Hematopoietic multipotent progenitor cell (in vitro differentiated cells): ENCODE data around the gene MID1. TPM values are rescaled to one million over a fixed set of nuclear protein-coding genes. Genes with fewer than 3 reads are reported as not detected.

Source experiments
- DNase-seq, 3 donors: peaks; one replicate each; pipeline ENCODE4 v3.0.0-alpha.2; 2011 to 2015; ENCODE audit warnings: low read depth in 2 of 3, low spot score in 2 of 3
- total RNA-seq: library from RNA; depleted of rRNA; stranded (reverse); fragments of >200 nt; gene quantifications from one replicate; pipeline ENCODE4 v1.2.3, GENCODE V29; 2012

MID1 gene
- total RNA-seq, 1 donor = 0.54 TPM

DNA sequence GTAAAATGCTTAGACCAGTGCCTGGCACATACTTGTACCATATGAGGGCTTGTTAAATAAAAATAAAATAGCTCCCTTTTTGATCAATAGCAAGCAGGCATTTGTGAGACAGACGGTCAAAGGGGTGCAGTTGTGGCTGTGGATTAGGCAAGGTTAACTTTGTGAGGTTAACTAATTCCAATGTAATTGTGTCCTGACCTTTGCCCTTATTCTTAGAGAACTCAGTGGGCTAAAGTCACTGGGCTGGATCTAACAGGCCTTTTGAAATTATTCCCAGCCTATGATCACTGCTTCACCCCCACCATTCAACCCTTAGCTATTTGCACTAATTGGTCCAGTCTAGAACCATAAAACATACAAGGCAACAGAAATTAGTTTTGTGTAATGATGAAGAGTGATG is 166.4 kb downstream of the MID1 start:
- no peak for DNase-seq

DNA sequence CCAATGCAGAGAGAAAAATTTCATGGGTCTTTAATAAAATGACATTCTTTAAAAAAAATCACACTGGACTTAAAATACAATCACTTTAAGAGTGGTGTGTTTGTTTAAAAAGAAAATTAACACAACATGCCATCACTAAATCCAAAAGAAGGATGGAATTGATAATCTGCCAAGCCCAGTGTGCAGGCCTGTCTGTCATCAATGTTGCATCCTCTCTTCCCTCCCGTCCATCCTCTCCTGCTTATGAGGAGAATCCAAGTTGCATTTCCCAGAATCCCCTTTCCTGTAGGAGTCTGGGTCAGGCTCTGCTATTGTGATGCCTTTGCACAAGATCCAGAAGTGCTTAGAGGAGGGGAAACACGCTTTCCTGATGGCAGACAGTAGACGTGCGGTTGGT is 169.4 kb downstream of the MID1 start:
- no peak for DNase-seq

DNA sequence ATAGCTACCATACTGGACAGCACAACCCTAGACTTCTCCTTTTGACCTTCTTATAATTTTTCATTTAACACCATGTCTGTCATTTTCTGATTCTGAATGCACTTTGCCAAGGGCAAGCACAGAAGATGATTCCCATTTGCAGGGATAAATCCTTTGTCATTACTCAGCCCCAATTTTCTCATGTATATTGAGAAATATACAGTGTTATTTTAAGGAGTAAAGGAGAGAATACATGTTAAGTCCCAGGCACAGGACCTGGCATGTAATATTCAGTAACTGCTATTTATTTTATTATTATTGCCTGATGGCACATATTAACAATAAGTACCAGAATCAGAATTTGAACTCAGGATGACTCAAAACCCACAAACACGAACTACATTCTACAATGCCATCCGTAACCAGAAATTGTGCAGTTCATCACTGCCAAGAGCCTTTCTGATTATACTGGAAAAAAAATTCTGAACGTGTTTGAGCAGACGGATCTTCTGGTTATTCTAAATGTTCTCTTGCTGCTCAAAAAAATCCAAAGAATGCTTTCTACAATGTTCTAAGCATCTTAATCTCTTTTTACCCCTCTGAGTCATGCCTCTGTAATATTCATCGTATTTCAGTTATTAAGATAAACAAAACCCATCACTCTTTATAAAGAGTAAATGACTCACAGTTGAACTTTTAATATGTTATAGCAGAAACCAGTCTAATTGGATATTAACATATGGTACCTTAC is 170.0 kb downstream of the MID1 start:
- no peak for DNase-seq

DNA sequence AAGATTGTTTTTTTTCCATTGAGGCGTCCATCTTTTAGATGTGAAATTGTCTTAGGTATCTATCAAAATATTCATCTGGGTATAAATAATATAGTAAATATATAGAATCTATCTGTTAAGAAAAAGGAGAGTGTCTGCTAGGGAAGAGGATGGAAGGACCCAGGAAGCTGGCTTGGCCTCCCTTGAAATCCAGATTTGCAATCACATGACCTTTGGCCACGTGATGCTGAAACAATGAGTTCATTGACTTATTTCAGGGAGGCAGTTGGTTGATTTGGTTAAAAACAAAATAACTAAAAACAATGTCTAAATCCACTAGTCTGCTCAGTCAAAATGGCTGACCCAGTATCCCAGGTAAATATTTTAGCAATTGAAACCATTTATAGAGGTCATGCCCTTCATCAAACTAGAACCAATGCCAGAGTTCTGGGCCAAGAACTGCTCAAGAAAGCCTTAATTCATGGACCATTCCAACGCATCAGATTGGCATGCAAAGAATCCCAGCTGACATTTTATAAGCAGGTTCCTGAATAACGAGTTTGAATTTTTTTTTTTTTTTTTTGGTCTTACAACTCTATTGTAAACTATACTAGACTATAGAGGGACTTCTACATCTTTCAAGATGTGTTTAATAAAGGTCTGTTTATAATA is 172.7 kb downstream of the MID1 start:
- DNase-seq = no peak

DNA sequence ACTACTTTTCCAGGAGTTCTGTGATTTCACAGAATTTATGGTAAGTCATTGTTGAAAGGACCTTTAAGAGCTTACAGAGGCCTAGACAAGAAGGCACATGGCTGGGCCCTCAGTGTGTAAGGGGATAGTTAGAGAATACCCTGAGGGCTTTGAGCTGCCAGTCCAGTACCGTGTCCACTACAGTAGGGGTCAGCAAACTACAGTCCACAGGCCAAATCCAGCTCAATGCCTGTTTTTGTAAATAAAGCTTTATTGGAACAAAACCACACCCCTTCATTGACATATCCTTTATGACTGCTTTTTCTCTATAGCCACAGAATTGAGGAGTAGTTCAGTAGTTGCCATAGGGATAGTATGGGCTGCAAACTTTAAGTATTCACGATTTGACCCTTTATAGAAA is 176.2 kb downstream of the MID1 start:
- no peak for DNase-seq

DNA sequence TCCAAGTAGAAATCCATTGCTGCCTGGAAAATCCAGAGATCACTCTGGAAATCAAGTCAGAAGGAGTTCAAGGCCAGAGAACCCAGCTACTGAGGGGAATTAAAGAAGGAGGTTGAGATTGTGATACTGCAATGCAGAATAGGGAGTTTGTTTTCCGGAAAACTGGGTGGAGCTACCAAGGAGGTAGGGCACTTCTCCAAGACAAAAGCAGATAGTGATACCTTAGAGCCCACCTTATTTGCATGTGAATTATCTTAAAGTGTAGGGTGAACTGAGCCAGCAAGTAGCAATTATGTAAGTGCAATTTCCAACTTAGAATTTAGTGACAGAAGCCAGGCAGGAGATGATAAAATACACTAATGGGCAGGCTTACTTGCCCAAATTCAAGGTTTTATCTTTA is 178.9 kb downstream of the MID1 start:
- DNase-seq = no peak

DNA sequence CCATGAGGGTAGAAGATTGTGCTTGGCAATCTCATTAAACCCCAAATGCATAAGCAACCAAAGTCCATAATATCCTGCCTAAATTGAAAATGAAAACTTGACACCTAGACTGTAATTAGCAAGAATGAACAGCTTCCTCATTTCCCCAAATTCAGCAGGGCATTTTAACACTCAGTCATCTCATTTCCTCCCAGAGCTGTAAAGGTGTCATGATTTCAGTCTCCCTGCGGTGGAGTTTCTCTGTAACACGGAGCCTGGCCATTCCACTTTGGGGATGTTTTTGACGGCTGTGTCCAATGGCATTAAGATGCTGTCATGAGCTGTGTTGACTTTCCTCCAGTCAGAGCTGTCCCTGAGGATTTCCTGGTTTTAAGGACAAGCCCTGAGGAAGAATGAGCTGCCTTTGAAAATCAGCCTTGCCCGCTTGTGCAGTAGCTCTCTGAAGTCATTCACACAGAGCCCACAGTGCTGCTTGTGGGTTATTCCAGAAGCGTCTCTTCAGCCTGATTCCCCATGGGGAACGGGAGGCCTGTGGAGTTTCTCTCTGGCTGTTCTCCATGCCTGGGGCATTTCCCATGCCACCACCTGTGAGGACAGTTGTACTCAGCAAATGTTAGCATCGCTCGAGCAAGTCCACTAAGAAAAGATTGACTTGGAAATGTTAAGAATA is 187.0 kb downstream of the MID1 start:
- peak in 1 of 3 donors; percentile 0 for DNase-seq

DNA sequence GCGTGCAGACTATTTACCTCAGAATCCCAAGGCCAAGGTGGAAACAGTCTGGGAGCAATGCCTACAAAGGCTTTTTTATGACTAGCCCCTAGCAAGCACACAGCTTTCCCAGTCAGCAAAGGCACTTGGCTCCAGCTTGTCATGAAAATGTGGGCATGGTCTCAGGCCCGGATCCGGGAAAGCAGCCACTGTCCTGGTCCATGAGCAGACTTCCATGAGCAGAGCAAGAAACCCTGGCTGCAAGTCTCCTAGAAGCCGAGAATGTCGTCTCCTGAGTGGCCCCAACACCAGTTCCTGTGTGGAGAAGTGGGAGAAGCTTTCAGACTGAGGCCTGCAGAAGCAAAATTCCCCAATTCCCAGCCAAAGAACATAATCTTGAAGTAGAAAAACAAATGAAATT is 190.5 kb downstream of the MID1 start:
- no peak for DNase-seq

DNA sequence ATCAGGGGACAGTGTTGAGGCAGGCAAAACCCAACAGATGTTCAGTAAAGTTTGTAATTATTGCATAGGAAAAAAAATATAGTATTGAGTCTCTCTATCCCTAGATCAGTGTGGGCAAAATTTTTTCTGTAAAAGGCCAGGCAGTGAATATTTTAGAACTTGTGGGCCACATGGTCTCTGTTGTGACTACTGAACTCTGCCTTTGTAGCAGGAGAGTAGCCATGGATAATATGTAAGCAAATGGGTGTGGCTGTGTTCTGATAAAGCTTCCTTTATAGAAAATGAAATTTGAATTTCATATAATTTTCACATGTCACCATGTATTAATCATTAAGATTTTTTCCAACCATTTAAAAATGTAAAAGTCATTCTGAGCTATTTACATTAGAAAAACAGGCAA is 193.1 kb downstream of the MID1 start:
- DNase-seq = no peak

DNA sequence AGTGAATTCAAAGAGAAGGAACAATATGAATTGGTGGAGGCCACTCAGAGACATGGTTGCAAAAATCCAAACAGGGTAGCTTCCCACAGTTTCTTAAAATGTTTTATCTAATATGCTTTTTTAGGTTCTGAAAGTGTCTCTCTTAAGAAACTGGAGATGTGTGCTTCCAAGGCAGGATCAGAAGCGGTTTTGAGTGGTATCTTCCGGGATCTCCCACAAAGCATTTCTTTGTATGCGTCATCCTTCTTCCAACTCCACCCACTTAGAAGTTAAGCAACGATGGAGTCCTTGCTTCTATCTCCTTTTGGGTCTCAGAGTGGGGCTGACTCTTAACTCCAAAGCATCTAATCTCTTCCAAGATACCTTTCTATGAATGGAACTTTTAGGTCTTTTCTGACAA is 196.7 kb downstream of the MID1 start:
- DNase-seq = no peak

DNA sequence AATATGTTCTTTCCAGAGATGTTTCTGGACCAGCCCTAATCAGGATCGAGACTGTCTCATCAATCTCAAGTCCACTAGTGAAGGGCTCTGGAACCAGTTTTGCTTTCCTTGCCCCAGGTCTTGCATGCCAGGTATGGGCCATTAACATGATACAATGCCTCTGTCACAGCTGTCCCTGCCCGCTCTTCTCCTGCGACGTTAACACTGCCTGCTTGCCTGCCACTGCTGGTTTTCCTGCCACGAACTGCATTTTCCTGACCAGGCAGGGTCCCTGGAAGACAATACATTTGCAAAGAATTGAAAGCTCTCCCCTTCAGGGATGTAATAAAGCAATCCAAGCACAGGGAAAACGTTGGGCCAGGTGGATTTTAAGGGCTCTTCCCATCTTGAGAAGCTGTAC is 200.3 kb downstream of the MID1 start:
- no peak for DNase-seq

DNA sequence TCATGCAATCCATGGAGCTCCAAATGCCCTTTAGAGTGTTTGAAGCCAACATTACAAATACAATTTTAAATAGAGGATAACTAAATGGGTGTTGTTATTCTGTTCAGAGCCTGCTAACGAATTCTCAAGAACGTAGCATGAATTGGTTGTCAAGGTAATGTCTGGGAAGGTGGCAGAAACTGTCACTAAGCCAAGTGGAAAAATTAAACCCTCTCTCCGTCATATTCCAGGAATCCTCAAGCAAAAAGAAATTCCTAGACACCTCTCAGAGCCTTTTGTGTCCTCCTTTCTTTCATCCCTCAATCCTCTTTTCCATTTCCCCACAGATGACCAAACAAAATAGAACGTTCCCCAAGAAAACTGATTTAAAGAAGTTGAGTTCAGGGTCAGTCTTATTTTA is 204.0 kb downstream of the MID1 start:
- DNase-seq = no peak

DNA sequence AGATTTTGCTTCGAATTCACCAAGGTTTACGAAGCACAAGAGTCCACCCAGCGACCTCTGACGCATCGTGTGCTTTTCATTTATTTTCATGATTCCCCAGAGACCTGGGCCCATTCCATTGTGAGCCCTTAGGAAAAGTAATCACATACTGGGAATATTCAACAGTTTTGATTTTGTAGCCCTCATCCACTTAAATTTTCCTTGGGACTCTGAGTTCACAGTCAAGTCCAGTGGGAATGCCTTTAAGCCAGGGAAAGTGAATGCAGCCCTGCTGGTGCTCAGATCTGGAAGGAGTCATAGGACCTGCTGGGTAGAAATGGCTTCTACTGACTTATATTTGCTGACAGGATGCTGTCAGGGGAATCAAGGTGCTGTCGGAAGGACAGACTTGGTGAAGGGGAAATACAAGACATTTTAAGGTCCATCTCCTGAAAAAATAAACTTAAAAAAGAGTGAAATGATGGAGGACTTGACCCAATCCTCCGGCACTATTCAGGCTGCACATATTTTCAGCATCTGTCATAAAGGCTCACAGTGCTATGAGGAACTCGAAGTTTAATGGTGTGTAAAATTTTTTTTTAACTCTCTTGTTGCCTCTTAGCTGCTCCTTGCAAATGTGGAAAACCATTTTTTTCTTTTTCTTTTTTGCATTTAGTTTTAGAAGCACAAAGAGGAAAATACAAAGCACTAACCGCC is 204.9 kb downstream of the MID1 start:
- DNase-seq = no peak

DNA sequence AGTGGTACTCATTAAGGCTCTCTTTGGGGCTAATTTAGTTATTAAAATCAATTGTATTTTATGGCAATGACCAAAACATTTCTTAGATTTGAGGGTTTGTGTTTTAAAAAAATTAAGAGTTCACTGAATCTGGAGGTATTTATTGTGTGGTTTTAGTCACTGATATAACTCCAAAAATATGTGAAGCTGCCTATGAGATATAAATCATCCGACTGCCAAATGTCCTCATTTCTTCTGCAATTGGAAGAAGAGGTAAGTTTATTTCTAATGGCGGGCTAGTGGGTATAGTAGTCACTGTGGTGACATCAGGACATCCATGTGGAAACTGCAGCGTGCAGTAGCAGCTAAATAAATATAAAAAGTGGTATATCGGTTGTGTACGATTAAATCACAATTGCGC is 205.5 kb downstream of the MID1 start:
- no peak for DNase-seq

DNA sequence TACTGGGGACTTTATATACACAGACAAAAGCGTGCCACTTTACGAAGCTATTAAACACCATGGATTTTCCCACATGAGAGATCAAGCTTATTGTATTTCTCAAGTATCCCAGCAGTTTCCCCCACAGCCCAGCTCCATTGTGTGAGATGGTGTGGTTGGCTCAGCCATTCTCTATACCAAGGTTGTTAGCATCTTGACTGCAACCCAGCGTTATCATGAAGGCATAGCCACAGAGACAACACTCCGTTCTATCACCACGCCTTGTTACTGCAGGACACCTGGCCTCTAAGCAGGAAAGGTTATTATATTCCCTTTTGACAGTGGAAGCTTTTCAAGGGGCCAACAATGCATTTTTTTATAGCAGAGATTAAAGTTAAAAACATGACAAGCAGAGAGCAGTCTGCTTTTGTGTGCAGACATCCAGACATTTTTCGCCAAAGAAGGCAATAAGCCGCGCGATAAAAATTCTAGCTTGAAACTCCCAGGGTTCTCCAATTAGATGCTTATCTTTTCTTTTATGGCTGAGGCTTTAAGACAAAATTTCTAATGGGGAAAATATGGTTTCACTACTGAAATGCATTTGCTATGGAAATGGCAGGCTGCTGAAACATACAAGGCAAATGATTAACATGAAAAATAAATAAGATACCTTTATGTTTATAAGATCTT is 206.1 kb downstream of the MID1 start:
- no peak for DNase-seq

DNA sequence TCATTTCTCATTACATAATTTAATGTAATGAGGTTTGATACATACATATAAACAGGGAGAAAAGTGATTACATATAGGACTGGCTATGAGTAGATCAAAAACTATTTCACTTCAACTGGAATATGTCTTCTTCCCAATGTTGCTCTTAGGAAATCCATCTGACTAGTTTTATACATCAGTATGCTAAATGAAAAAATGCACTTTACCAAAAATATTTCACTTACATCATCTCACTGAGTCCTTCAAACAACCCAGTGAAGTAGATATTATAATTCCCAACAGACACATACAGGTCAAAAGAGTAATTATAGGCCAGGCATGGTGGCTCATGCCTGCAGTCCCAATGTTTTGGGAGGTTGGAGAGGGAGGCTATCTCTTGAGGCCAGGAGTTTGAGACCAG is 215.9 kb downstream of the MID1 start:
- DNase-seq = no peak

DNA sequence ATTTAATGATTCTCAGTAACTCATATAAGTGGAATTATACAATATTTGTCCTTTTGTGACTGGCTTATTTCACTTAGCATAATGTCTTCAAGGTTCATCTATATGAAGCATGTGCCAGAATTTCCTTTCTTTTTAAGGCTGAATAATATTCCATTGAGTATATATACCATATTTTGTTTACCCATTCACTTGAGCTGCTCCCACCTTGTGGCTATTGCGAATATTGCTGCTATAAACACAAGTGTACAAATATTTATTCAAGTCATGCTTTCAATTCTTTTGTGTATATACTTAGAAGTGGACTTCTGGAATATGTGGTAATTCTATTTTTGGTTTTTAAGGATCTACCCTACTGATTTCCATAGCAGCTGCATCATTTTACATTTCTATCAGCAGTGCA is 219.1 kb downstream of the MID1 start:
- DNase-seq = no peak

DNA sequence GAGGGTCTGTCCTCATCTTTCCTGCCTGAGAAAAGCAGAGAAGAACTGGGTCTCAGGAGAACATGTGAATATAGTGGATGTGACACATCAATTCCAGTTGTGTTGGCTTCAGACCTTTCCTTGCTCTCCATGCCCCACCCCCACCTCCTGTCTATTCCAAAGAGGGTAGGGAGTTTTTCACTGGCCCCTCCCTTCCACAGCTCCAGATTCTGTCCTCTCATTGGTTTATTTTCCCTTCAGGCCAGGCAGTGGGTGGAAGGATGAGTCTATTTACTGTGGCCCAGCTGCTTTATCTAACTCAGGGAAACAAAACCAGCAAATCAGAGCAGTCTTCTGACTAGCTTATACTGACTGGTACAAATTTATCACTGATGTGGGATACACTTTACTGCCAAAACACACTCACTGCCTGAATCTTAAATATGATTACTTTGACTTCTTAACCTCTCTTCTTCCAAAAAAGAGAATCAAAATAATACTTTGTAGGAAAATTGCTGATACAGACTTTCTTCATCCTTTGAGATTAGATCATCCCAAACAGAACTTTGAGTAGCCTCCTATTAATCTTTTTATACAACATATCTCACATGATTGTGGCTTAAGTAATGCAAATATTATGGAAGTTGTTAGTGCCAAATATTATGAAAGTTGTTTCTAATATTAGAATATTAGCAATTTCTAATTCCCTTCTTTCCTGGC is 221.2 kb downstream of the MID1 start:
- no peak for DNase-seq

DNA sequence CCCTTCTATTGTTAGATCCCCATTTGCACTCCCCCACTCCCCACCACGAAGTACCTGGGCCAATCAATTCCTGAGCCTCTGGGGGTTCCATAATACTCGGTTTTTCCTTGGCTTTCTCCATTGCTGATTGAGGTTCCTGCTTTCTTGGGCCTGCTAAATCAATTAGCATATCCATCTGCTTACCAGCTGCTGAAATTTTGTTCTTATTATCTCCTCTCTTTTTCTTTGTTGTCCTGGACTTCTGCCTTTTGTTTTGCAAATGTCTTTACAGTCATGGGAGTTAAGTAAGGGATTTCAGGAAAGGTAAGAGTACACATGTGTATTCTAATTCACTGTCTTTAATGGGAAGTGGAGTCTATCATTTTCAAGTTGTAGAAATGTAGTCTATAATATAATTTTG is 222.2 kb downstream of the MID1 start:
- no peak for DNase-seq

DNA sequence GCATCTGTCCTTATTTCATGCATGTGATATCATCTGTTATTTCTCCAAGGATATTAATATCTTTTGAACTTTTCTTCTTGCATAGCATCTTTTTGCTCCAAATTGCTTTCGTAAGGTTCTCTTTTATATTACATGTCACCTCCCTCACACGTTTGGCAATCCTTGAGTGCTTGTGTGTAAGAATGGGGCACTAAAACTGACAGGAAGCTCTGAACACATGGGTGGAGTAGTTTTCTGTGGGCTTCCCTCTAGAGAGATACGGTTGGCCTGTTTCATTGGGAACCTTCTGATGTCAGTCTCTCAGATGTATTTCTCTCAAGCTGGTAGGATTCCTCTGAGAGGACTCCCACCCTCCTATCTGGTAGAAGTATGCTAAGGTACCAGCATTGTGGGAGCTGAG is 223.0 kb downstream of the MID1 start:
- DNase-seq = no peak
